Ramos (cell line): Measurements from ENCODE around the gene ZDHHC22.

Experiments used
- in situ Hi-C: fragments of 300-500 bp; cut with MboI; formaldehyde crosslinking; loops from one replicate; pipeline ENCODE4 v1.14.3; 2022; ENCODE audit warnings: low sequenced_read_pairs; ENCODE audit not compliant: unreplicated experiment

Gene ZDHHC22

DNA sequence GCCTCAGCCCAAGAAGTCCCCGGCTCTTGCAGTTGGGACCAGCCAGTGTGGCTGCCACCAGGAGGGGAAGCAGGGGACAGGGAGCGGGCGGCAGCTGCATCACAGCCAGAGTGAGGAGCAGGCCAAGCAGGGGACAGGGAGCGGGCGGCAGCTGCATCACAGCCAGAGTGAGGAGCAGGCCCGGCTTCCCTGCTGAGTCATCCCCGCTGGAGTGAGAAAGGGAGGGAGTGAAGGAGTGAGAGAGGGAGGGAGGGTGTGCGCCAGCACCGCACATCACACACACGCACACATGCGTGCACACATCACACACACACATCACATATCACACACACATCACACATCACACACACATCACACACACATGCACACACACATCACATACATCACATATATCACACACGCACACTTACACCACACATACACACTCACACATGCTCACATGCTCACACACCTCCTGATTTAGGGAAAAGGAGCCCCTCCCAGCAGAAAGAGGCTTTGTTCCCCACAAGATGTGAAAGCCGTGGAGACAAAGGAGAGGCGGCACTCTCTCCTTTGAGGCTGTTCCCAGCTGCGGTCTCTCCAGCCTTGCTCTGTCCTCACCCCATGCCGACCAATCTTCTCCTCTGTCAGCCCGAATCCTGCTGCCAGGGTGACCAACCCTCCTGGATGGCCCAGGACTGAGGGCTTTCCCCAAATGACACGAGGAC is 16.7 kb upstream of the ZDHHC22 start:
- in situ Hi-C loops: no loop called here

DNA sequence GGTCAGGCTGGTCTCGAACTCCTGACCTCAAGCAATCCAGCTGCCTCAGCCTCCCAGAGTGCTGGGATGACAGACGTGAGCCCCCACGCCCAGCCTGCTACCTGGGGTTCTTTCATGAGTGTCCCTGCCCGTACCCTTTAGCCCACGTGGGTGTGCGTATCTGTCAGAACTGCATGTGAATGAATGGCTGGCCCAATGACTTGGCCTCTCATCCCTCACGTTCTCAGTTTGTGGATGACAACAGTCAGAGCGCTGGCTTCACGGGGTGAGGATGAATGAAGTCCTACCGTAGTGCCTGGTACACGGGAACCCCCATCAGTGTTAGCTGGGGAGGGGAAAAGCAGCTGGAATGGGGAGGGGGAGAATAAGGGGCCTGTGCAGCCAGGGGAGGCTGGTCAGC is 16.1 kb upstream of the ZDHHC22 start:
- in situ Hi-C loops: no loop called here

DNA sequence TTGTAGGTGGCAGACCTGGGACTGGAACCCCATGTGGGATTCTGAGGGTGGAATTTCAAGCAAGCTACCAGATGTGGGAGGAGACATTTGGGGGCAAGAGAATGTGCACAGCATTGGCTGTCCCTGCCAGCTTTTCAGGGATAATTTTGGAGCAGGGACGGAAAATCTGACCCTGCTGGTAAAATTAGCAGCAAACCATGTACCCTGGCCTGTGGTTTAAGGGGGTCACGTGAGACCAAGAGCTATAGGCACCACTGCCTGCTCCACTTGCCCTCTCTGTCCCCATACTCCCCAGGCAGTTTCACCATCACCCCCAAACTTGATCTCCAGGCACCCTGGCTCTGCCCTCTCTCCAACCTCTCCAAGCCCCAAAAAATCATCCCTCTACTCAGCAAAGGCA is 13.5 kb upstream of the ZDHHC22 start:
- in situ Hi-C loops: no loop called here

- in situ Hi-C loops: no loop called here
Observed at GRCh38 chr14:77154421-77154820, 12.8 kb upstream of the ZDHHC22 start.

DNA sequence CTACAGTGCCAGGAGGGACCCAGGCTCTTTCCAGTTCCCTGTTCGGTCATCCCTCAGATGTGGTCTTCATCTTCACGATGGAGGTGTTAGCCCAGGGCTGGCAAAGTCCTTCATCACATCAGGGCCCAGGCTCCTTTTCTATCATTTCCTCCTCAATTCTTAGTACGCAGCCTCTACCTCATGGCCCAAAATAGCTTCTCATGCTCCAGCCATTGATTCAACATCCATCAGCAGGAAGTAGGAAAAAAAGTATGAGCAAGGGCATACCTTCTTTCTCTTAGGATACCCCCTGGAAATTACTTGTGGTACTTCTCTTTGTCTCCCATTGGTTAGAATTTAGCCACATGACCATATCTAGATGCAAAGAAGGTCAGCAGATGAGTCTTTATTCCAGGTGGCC is 12.2 kb upstream of the ZDHHC22 start:
- in situ Hi-C loops: no loop called here

- in situ Hi-C loops: no loop called here
Observed at GRCh38 chr14:77151918-77152588, 10.5 kb upstream of the ZDHHC22 start.

DNA sequence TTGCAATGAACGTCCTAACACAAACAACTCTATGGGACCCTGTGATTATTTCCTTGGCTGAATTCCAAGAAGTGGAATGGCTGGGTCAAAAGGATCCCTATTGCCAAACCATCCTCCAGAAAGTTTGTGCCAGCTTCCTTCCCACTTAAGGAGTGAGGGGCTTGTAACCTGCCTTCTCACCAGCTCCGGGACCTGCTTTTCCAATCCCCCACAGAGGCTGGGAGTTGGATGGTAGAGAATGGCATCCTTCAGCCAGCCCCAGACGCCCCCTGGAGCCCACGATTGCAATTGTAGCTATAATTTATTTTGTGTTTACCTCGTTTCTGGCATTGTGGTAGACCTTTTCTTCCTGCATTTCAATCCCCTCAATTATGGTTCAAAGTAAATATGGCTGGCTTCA is 9.7 kb upstream of the ZDHHC22 start:
- in situ Hi-C loops: no loop called here

DNA sequence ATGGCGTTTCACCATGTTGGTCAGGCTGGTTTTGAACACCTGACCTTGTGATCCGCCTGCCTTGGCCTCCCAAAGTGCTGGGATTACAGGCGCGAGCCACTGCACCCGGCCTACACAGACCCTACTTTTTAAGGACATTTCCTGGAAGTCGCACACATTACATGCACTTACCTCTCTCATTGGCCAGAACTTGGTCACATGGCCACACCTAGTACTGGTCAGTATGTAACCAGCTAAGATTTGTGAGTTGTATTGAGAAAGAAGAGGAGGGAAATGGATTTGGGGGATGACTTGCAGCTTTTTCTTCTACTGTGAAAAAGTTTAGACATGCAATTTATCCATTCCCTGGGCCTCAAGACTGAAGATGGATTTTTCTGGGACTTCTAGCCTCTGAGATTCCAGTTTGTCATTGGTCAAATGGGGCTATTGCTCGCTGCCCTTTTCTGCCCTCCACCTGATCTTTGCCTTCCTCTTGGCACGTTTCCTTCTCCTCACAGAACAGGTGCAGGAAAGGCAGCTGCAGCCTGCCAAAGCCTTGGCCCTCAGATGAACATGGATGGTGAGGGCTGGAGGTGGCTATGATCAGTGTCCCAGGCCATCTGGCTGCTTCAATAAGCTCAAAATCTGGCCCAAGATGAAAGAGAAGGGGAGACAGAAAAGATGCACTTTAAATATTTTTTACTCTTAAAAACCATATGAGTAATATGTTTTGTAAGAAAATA is 7.1 kb upstream of the ZDHHC22 start:
- in situ Hi-C loops: loop anchor here (10.0 kb wide), 1 partner anchor 166 kb away; no protein-coding TSS in a partner anchor

GRCh38 chr14:77145975-77146740 is 4.6 kb upstream of the ZDHHC22 start:
- in situ Hi-C loops: loop anchor here (10.0 kb wide), 1 partner anchor 169 kb away; no protein-coding TSS in a partner anchor

GRCh38 chr14:77144412-77145115 is 3.0 kb upstream of the ZDHHC22 start:
- in situ Hi-C loops: loop anchor here (10.0 kb wide), 1 partner anchor 170 kb away; no protein-coding TSS in a partner anchor

DNA sequence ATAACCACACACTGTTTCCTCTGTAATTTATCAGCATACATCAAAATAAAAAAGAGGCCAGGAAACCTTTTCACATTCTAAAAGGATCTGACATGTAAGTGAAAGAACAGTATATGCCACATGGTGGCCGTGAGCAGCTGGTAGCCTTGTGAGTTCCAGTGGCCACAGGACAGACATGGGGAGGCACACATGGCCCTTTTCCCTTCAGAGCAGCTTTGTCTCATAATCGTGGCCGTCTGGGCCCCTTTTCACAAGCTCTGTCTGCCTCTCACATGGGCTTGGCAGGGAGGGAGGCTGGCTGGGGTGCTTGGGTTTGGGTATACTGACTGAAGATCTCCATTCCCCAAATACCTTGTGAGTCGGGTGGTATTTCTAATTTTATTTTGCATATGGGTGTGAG is 1.5 kb upstream of the ZDHHC22 start:
- in situ Hi-C loops: loop anchor here (10.0 kb wide), 1 partner anchor 172 kb away; no protein-coding TSS in a partner anchor

DNA sequence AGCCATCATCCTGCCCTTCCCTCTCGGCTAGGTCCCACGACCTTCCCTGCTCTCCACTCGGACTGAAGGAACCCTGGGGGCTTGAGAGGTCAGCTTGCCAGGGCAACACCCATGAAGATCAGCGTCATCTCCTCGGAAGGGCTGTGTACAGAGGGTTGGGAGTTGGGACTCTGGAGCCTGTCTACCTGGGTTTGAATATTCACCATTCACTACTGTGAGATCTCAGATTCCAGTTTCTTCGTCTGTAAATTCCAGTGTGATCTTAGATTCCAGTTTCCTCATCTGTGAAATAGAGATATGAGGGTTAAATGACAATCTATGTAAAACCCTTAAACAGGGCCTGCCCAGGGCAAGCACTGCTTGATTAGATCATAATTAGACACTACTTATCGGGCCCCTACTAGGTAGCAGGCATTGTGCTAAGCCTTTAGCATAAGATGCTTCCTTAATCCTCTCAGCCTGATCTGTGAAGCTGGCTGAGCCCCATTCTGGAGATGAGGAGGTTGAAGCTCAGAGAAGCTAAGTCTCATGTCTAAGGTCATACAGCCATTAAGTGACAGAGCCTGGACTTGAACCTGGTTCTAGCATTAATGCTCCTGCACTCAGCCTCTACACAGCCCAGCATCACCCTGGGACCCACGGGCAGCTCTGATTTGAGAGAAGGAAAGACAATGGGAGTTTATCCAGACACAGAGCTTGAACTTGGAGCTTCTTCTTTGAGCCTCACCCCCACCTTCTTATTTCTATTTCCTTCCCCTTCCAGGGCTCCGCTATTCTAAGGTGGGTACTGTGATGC is 612 bp upstream of the ZDHHC22 start:
- in situ Hi-C loops: loop anchor here (10.0 kb wide), 1 partner anchor 173 kb away; no protein-coding TSS in a partner anchor

DNA sequence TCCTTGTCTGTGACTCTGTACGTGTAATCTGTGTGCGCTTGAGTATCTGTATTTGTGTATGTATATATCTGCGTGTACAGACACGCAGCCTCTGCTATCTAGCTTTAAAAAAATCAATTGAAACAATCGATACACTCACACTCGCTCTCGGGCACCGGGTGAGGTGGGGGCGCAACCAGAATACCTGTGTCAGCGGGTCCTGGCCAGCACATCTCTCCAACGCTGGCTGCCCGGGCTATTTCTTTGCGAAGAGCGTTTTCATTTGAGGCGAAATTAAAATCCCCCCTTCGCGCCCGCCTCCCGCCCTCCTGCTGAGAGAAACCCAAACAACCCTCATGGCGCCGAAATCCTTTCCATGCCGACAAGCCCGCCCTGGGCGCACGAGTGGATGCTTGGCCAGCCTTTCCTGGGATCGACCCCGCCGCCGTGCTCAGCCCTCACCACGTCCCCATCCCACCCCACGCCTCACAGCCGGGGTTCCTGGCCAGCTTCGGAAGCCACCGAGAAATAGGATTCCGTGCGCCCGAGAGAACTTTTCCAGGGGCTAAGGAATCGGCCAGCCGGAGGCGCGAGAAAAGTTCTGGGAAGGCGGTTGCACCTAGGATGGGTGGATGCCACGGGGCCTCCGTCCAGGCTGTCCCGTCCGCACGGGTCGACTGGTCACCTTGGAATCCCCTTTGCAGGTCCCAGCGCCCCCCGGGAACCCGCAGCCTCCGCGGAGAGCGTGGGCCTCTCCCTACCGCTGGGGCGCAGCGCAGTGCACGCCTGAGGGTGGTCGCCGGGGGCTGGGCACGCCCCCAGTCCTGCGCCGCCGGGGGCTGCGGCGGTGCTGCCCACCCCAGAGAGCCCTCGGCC is 1.0 kb downstream of the ZDHHC22 start:
- in situ Hi-C loops: loop anchor here (10.0 kb wide), 1 partner anchor 174 kb away; no protein-coding TSS in a partner anchor

GRCh38 chr14:77139540-77140358 is 1.8 kb downstream of the ZDHHC22 start:
- in situ Hi-C loops: loop anchor here (10.0 kb wide), 1 partner anchor 175 kb away; no protein-coding TSS in a partner anchor

DNA sequence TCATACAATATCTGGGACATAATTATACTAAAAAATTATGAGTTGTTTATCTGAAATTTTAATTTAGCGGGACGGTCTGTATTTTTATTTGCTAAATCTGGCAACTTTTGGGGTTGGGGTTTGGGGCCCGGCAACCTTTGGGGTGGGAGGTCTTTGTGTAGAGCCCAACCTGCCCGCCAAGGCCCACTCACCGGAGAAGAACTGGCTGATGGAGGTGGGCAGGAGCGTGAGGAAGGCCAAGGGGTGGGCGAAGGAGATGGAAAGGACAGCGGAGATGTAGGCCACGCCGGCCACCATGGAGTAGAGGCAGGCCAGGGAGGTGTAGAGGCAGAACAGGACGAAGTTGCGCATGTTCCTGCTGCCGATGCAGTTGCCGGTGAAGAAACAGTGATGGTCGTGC is 2.6 kb downstream of the ZDHHC22 start:
- in situ Hi-C loops: no loop called here

GRCh38 chr14:77133720-77134338 is 7.8 kb downstream of the ZDHHC22 start:
- in situ Hi-C loops: no loop called here
